Measurements from ENCODE around the gene HTR3A.

HTR3A gene

DNA sequence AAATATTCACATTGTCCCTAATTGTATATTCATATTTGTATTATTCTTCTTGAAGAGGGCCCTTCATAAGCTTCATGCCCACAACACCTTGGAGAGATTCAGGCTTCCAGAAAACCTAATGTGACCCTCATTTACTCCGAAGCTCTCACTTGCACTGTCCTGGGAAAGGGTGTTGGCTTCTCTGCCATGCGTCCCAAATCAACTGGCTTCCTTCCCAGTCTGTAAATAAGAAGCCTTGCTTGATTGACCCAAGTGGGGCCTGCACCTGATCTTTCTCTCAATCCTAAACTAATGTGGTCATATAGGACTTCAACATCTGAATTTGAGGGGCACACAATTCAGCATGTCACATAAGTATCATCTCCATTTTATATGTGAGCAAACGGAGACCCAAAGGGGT, 44.1 kb downstream of the HTR3A start:
- no peak for DNase-seq (ENCODE audit: low spot score)

- no peak for DNase-seq (ENCODE audit: low spot score)
Observed at GRCh38 chr11:114019574-114019973, 44.7 kb downstream of the HTR3A start.

- no peak for DNase-seq (ENCODE audit: low spot score)
Observed at GRCh38 chr11:114025329-114025907, 50.5 kb downstream of the HTR3A start.

- no peak for DNase-seq (ENCODE audit: low spot score)
Observed at GRCh38 chr11:114026355-114026754, 51.4 kb downstream of the HTR3A start.

GRCh38 chr11:114027391-114027790, 52.5 kb downstream of the HTR3A start:
- no peak for DNase-seq (ENCODE audit: low spot score)

DNA sequence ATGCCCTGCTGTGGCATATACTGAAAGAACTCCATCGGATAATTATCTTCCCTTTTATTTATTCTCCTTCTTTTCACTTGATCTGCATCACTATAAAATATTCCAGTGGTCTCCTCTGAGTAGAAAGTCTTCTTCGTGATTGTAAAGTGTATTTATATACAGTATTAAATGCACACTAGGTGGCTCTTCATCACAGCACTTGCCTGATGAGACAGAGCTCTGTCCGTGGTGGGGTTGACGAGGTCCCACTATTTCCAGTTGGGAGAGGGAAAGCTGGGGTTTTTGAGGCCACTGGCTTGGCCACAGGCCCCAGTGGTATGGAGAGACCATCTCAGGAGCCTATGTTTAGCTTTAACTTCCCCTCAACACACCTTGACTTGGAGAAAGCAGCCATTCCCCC, 53.0 kb downstream of the HTR3A start:
- no peak for DNase-seq (ENCODE audit: low spot score)

DNA sequence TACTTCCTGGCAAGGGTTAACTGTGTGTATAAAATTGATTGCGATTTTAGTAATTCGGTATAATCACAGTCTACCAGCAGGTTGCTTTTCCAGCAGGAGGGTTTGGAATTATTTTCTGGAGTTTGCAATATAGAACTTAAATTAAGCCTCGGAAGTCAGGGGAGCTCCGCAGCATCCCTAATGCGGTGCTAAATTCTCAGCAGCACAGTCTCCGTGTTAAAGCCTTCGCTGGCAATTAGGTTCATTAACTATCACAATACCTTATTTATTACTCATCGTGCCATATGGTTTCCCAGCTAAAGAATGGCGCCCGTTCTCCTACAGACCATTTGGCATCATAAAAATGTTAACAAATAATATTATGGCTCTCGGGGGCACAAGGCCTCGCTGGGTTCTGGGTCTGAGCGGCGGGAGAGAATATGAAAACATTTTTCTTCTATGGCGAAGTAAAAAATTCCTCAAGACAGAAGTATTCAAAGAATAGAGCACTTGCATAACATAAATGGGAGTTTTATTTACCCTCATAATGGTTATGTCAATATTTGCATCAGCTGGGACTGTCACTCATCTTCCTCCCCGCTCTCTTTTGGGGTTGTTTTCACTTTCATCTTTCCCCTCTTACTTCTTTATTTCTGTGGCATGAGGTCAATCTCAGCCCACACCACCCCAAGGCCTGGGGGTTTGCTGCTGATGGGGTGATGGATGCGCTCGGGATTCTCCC, 56.5 kb downstream of the HTR3A start:
- DNase-seq (ENCODE audit: low spot score), result no peak

DNA sequence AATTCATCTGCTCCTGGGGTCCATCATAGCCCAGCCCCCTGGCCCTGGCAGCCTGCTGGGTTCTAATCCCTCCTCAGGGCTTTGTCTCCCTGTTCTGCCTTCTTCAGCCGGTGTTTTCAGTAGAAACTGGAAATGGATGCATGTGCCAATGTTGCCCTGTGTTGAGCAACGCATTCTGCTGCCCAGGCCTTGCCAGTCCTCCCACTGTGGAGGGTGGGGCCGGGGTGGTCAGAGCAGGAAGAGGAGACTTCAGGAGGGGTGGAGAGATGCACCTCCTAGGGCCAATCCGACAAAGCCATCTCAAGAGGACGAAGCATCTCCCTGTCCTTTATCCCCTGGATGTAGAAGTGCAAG, 57.0 kb downstream of the HTR3A start:
- no peak for DNase-seq (ENCODE audit: low spot score)

- no peak for DNase-seq (ENCODE audit: low spot score)
Observed at GRCh38 chr11:114033066-114033465, 58.2 kb downstream of the HTR3A start.

GRCh38 chr11:114033572-114033971, 58.7 kb downstream of the HTR3A start:
- no peak for DNase-seq (ENCODE audit: low spot score)

DNA sequence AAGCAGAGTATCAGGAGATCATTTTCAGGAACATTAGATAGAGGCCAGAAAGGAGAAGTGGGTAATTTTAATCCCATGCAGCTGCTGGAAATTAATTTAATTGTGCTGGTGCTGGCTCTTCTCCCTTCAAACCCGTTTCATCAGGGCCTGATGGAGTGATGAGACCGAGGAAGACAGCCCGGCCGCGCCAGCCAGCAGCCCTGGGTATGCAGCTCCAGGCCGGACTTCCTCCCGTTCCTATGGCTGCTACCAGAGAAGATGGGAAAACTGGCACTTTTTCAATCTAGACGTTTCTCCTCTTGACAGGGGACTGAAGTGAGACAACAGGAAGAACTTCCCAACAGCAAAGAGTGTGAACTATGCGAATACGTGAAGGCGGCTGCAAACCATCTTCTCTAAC, 60.0 kb downstream of the HTR3A start:
- DNase-seq (ENCODE audit: low spot score), result no peak

GRCh38 chr11:114036147-114036811, 61.4 kb downstream of the HTR3A start:
- peak; percentile 56 for DNase-seq (ENCODE audit: low spot score)

GRCh38 chr11:114036958-114037357, 62.0 kb downstream of the HTR3A start:
- no peak for DNase-seq (ENCODE audit: low spot score)

GRCh38 chr11:114039551-114039950, 64.6 kb downstream of the HTR3A start:
- DNase-seq (ENCODE audit: low spot score), result no peak

Measured in pons (tissue), 1 donor.